Ishikawa (cell line): ENCODE measurements around the gene PIGL.

Source experiments
- CEBPB ChIP-seq: IDR thresholded peaks from 2 replicates; pipeline ENCODE4 v1.6.1; 2012
- CREB1 ChIP-seq: IDR thresholded peaks from 2 replicates; pipeline ENCODE4 v1.6.1; 2012; ENCODE audit warnings: low read depth
- EGR1 ChIP-seq: IDR thresholded peaks from 2 replicates; pipeline ENCODE4 v1.6.1; 2012
- EP300 ChIP-seq: IDR thresholded peaks from 2 replicates; pipeline ENCODE4 v1.6.1; 2012; ENCODE audit warnings: borderline replicate concordance
- FOXM1 ChIP-seq: IDR thresholded peaks from 2 replicates; pipeline ENCODE4 v1.6.1; 2012; ENCODE audit warnings: low read depth, borderline replicate concordance
- NFIC ChIP-seq: IDR thresholded peaks from 2 replicates; pipeline ENCODE4 v1.6.1; 2012
- RAD21 ChIP-seq: IDR thresholded peaks from 2 replicates; pipeline ENCODE4 v1.6.1; 2012; ENCODE audit warnings: low read depth
- REST ChIP-seq: IDR thresholded peaks from 2 replicates; pipeline ENCODE4 v1.6.1; 2012; ENCODE audit warnings: low read depth, mild to moderate bottlenecking
- TAF1 ChIP-seq: IDR thresholded peaks from 2 replicates; pipeline ENCODE4 v1.6.1; 2012; ENCODE audit warnings: low read depth, mild to moderate bottlenecking
- TCF12 ChIP-seq: IDR thresholded peaks from 2 replicates; pipeline ENCODE4 v1.6.1; 2012; ENCODE audit warnings: low read depth
- TEAD4 ChIP-seq: IDR thresholded peaks from 2 replicates; pipeline ENCODE4 v1.6.1; 2012
- USF1 ChIP-seq: IDR thresholded peaks from 2 replicates; pipeline ENCODE4 v1.6.1; 2012
- YY1 ChIP-seq: IDR thresholded peaks from 2 replicates; pipeline ENCODE4 v1.6.1; 2012; ENCODE audit warnings: low read depth
- ZBTB7A ChIP-seq: IDR thresholded peaks from 2 replicates; pipeline ENCODE4 v1.6.1; 2012; ENCODE audit warnings: low read depth
- TF ChIP-seq, protein P1 (sequence below): IDR thresholded peaks from 2 replicates; pipeline ENCODE4 v1.6.1; 2012

Gene PIGL

DNA sequence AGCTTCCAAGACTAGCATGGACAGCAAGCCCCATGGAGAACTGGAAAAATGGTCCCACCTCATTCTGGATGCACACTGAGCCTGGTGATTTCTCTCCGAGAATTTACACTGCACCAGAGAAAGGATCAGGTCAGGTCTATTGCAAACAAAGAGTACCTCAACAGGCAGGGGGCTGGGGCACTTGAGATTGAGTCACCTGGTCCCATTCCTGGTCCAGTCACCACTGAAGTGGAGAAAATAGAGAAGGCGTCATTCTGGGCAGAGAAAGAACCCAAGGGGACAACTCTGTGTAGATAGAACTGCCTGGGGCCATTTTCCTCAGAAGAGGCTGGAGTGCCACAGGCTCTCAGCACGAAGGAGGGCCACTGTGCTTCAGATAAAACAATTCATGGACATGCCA is 97.8 kb downstream of the PIGL start:
- no peak for TF ChIP-seq ZBTB7A

DNA sequence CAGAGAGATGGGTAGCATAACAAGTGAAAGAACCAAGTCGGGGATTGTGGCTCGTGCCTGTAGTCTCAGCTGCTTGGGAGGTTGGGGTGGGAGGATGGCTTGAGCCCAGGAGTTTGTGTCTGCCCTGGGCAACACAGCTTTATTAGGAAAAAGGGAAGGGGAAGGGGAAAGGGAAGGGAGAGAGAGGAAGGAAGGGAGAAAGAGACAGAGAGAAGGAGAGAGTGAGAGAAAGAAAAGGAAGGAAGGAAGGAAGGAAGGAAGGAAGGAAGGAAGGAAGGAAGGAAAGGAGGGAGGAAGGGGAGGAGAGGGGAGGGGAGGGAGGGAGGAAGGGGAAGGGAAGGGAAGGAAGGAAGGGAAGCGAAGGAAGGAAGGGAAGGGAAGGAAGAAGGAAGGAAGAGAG is 103.0 kb downstream of the PIGL start:
- TF ChIP-seq CREB1 (no peak), USF1 (no peak), TEAD4 (no peak), TAF1 (no peak), RAD21 (no peak), CEBPB (no peak), FOXM1 (no peak), EP300 (no peak), TCF12 (no peak), EGR1 (no peak)
- TF ChIP-seq, protein P1, sequence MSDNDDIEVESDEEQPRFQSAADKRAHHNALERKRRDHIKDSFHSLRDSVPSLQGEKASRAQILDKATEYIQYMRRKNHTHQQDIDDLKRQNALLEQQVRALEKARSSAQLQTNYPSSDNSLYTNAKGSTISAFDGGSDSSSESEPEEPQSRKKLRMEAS, result no peak

- TF ChIP-seq TCF12, result no peak
- no peak for TF ChIP-seq CEBPB
- no peak for TF ChIP-seq TEAD4
- no peak for TF ChIP-seq ZBTB7A
- no peak for TF ChIP-seq YY1
- no peak for TF ChIP-seq TAF1
- no peak for TF ChIP-seq FOXM1
- TF ChIP-seq, protein P1, result no peak
- no peak for TF ChIP-seq NFIC
- no peak for TF ChIP-seq USF1
- no peak for TF ChIP-seq EP300
- TF ChIP-seq REST, result no peak
- no peak for TF ChIP-seq CREB1
- no peak for TF ChIP-seq EGR1
- no peak for TF ChIP-seq RAD21
Measured at GRCh38 chr17:16322636-16323035, 105.6 kb downstream of the PIGL start.

DNA sequence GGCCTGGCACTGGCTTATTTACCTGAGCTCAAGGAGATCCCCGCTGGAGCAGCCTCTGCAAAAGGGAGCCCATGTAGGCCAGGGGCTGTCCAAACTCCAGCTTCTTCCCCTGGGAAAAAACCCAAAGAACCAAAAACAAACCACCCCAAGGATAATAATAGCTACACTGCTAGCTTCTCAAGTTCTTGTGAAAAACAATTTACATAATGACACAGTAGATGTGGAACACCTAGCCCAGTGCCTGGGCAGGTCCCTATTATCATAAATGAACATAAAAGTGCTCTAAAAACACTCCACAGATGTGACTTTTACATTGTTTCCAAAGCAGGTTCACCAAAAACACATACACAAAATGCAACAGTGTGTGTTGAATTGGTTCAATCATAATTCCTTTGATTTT is 109.0 kb downstream of the PIGL start:
- TF ChIP-seq REST, result no peak
- no peak for TF ChIP-seq FOXM1
- TF ChIP-seq NFIC, result no peak
- TF ChIP-seq ZBTB7A, result no peak
- no peak for TF ChIP-seq TAF1
- TF ChIP-seq USF1, result no peak

DNA sequence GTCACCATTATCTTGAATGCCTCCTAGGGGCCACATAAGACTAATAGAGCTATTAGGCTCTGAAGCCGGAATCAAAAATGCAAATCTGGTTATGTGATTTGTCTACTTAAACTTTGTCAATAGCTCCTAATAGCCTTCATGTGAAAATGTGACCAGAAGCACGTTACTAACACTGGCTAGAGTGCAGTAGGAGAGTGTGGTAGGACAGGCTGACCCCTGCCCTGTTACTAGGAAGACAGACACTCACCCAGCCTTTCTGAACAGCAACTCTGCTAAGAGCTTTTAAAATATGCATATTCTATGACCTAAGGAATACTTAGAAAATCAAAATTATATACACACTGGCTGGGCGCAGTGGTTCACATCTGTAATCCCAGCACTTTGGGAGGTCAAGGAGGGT is 110.0 kb downstream of the PIGL start:
- no peak for TF ChIP-seq EP300
- TF ChIP-seq USF1, result no peak
- TF ChIP-seq TEAD4, result no peak
- TF ChIP-seq EGR1, result no peak
- TF ChIP-seq CREB1, result no peak
- TF ChIP-seq RAD21, result no peak

DNA sequence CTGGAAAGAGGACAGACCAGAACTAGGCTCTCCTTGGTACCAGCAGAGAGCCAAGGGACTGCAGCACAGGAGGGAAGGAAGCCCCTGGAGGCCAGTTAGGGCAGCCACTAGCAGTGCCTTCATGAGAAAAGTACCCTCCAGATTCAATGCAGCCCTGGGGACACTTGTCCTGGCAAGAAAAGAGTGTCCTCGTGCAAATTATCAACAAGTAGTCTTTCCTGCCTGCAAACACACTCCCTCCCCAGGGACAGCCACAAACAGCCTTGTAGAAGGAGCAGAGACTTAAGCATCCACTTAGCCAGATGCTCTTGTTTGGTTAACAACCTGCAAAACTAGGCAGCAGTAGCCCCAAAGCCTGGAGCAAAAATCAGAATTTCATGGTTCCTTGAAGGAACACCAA is 112.0 kb downstream of the PIGL start:
- TF ChIP-seq TEAD4 (no peak), YY1 (no peak), RAD21 (no peak), TCF12 (no peak), REST (no peak), EP300 (no peak), USF1 (no peak), FOXM1 (no peak), ZBTB7A (no peak), NFIC (no peak), CREB1 (no peak), TAF1 (no peak), EGR1 (no peak), CEBPB (no peak)
- TF ChIP-seq, protein P1, result no peak
